Posterior cingulate gyrus (tissue), 11 donors: ENCODE measurements around the gene PITPNM3.

Experiments used
- DNase-seq, 10 donors: peaks; one replicate each; pipeline versions ENCODE4 v3.0.0 to v3.0.0-alpha.2; 2020 to 2021; ENCODE audit warnings: mixed read lengths in 3 of 10
- intact Hi-C: fragments of 100-400 bp; cut with DNase I; formaldehyde crosslinking; loops from one replicate; pipeline ENCODE4 v1.15.1; 2023

Gene PITPNM3

GRCh38 chr17:6532441-6532885 is 23.9 kb downstream of the PITPNM3 start:
- intact Hi-C loops = no loop called here
- DNase-seq = peak in 3 of 10 donors; percentile 69 to 85 (median 76)

GRCh38 chr17:6531575-6531974 is 24.8 kb downstream of the PITPNM3 start:
- intact Hi-C loops = no loop called here
- DNase-seq = peak in 3 of 10 donors; percentile 50 to 62 (median 56)

GRCh38 chr17:6530324-6530920 is 25.9 kb downstream of the PITPNM3 start:
- intact Hi-C loops = no loop called here
- peak in 1 of 10 donors; percentile 64 for DNase-seq

- peak in 4 of 10 donors; percentile 36 to 83 (median 61) for DNase-seq
- intact Hi-C loops = no loop called here
These were observed 27.8 kb downstream of the PITPNM3 start for GRCh38 chr17:6528557-6528956.

GRCh38 chr17:6526362-6527152 is 29.8 kb downstream of the PITPNM3 start:
- DNase-seq = no peak
- intact Hi-C loops = no loop called here

- DNase-seq = no peak
- intact Hi-C loops = no loop called here
These were observed 30.6 kb downstream of the PITPNM3 start for GRCh38 chr17:6525731-6526130.

- no peak for DNase-seq
- intact Hi-C loops = no loop called here
These were observed 31.2 kb downstream of the PITPNM3 start for GRCh38 chr17:6525141-6525540.

- DNase-seq = no peak
- intact Hi-C loops = no loop called here
These were observed 31.8 kb downstream of the PITPNM3 start for GRCh38 chr17:6524520-6524919.

GRCh38 chr17:6523809-6524355 is 32.5 kb downstream of the PITPNM3 start:
- intact Hi-C loops = no loop called here
- DNase-seq = peak in 2 of 10 donors; percentile 26 to 43

- peak in 1 of 10 donors; percentile 45 for DNase-seq
- intact Hi-C loops = no loop called here
These were observed 33.0 kb downstream of the PITPNM3 start for GRCh38 chr17:6523330-6523729.

- intact Hi-C loops = no loop called here
- peak in 2 of 10 donors; percentile 8 to 47 for DNase-seq
These were observed 34.8 kb downstream of the PITPNM3 start for GRCh38 chr17:6521586-6521985.

- intact Hi-C loops = no loop called here
- DNase-seq = no peak
These were observed 39.3 kb downstream of the PITPNM3 start for GRCh38 chr17:6517062-6517461.

GRCh38 chr17:6514371-6514770 is 42.0 kb downstream of the PITPNM3 start:
- intact Hi-C loops = no loop called here
- DNase-seq = no peak

- intact Hi-C loops = no loop called here
- no peak for DNase-seq
These were observed 43.8 kb downstream of the PITPNM3 start for GRCh38 chr17:6512552-6512951.

- peak in 2 of 10 donors; percentile 40 to 44 for DNase-seq
- intact Hi-C loops = no loop called here
These were observed 45.9 kb downstream of the PITPNM3 start for GRCh38 chr17:6510321-6510977.

- intact Hi-C loops = no loop called here
- peak in 1 of 10 donors; percentile 13 for DNase-seq
These were observed 46.4 kb downstream of the PITPNM3 start for GRCh38 chr17:6509921-6510320.

- intact Hi-C loops = no loop called here
- peak in 3 of 10 donors; percentile 17 to 74 (median 45) for DNase-seq
These were observed 47.2 kb downstream of the PITPNM3 start for GRCh38 chr17:6509031-6509771.

- intact Hi-C loops = no loop called here
- DNase-seq = peak in 3 of 10 donors; percentile 70 to 77 (median 73)
These were observed 47.8 kb downstream of the PITPNM3 start for GRCh38 chr17:6508519-6509030.

GRCh38 chr17:6508016-6508415 is 48.3 kb downstream of the PITPNM3 start:
- DNase-seq = peak in 3 of 10 donors; percentile 14 to 68 (median 47)
- intact Hi-C loops = no loop called here

- intact Hi-C loops = no loop called here
- peak in 3 of 10 donors; percentile 35 to 79 (median 49) for DNase-seq
These were observed 48.8 kb downstream of the PITPNM3 start for GRCh38 chr17:6507535-6507934.
